Activated T-cell treated with anti-CD3 and anti-CD28 coated beads, Interleukin-2, amount 50 U/mL, for 24 hours (primary cell): ENCODE measurements around the gene ANK3.

Source experiments
- DNase-seq: peaks from one replicate; pipeline ENCODE4 v3.0.0-alpha.2; 2020
- H3K27ac Mint-ChIP-seq: 2 replicates; pipeline ENCODE4 v1.8.0; 2020; ENCODE audit warnings: mild to moderate bottlenecking, mixed read lengths
- H3K27me3 Mint-ChIP-seq: 2 replicates; pipeline ENCODE4 v1.8.0; 2020; ENCODE audit warnings: mixed read lengths
- H3K36me3 Mint-ChIP-seq: 2 replicates; pipeline ENCODE4 v1.8.0; 2020; ENCODE audit warnings: low read depth, mixed read lengths
- H3K4me1 Mint-ChIP-seq: 2 replicates; pipeline ENCODE4 v1.8.0; 2020; ENCODE audit warnings: low read depth, mixed read lengths
- H3K4me3 Mint-ChIP-seq: 2 replicates; pipeline ENCODE4 v1.8.0; 2020; ENCODE audit warnings: mild to moderate bottlenecking, moderate library complexity, mixed read lengths
- H3K9me3 Mint-ChIP-seq: 2 replicates; pipeline ENCODE4 v1.8.0; 2020; ENCODE audit warnings: mixed read lengths

The ANK3 gene

DNA sequence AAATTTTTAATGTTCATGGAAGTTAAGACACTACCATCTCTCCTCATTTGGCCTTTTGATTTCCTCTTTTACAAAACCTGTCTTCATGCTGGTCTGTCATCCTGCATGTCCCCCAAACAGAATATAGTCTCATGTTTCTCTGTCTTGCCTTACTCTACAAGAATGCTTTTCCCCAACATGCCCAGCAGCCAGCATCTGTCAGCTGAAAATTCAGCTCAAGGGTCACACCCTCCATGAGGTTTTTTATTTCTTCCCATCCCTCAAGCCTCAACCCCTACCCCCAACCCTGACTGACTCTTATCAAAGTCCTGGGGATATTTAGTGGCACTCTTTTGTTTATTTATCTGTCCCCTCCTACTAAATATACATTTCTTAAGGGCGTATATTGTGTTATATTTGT is 202.0 kb downstream of the ANK3 start:
- H3K4me1 Mint-ChIP-seq, result no peaks in the 10 kb centered on the region
- H3K27me3 Mint-ChIP-seq, result no peaks in the 10 kb centered on the region
- H3K4me3 Mint-ChIP-seq, result no peak overlapping the region
- H3K27ac Mint-ChIP-seq, result no peak overlapping the region
- H3K36me3 Mint-ChIP-seq, result peaks cover 66% of the 10 kb centered on the region
- no peak for DNase-seq
- no peaks in the 10 kb centered on the region for H3K9me3 Mint-ChIP-seq

DNA sequence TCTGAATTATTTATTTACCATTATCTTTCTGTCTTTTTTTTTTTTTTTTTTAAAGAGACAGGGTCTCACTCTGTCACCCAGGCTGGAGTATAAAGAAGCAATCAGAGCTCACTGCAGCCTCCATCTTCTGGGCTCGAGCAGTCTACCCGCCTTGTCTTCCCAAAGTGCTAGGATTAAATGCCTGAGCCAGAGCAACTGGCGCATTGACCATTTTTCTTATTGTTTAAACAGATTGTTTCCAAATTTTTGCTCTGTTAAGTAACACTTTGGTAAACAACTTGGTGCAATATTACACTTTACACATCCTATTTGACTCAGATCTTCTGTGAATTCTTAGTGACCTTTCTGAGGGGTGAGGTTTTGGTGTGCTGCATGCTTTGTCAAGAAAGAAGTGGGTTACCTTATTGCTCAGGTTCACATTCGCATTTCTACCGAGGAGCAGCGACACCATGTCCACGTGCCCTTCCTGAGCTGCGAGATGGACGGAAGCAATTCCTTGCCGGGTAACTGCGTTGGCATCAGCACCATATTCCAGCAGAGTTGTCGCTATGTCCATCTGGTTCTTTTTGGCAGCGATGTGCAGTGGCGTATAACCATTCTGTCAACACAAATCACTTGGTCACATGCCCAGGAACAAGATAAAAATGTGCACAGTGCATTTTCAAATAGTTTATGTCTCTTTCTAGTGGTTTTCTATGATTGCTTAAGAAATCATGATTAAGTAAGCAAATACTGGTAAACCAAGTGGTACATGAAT is 203.2 kb downstream of the ANK3 start:
- no peak for DNase-seq
- Mint-ChIP-seq H3K36me3 (peaks cover 72% of the 10 kb centered on the region), H3K4me3 (no peak overlapping the region), H3K9me3 (no peaks in the 10 kb centered on the region), H3K4me1 (no peaks in the 10 kb centered on the region), H3K27ac (no peak overlapping the region), H3K27me3 (no peaks in the 10 kb centered on the region)

DNA sequence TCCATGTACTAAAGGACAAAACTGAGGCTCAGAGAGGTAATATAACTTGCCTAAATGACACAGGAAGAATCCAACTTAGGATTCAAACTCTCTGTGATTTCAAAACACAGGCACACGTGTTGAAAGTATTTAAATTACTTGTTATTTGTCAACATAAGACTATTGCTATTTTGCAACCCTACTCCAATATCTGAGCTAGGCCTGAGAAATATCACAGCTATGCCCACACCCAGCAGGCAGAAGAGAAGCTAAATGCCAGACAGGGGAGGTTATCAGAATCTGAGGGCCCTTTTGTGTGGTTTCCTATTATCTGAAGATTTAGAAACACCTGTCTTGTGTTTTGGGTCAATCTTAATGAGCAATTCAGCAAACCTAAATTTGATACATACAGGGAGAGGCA is 204.3 kb downstream of the ANK3 start:
- no peak for DNase-seq
- no peaks in the 10 kb centered on the region for H3K4me1 Mint-ChIP-seq
- no peak overlapping the region for H3K27ac Mint-ChIP-seq
- no peaks in the 10 kb centered on the region for H3K9me3 Mint-ChIP-seq
- H3K27me3 Mint-ChIP-seq, result no peaks in the 10 kb centered on the region
- peaks cover 71% of the 10 kb centered on the region for H3K36me3 Mint-ChIP-seq
- no peak overlapping the region for H3K4me3 Mint-ChIP-seq

DNA sequence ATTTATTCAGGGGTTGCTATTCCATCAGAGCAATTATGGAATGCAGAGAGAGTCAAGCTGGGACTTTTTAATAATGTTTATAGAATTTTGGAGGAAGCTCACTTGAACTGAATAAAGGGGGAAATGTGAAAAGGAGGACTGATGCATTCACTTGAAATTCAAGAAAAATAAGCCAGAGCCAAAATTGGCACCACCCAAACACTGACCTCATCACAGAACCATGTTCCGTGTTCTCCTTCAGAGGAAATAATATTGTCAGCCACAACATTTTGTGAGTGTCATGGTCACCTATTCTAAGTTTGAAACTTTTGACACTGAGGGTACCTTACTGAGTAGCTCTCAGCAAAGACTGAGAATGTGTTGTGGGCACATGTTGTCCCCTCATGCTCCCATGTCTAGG is 207.0 kb downstream of the ANK3 start:
- peaks cover 76% of the 10 kb centered on the region for H3K36me3 Mint-ChIP-seq
- H3K4me1 Mint-ChIP-seq, result no peaks in the 10 kb centered on the region
- H3K9me3 Mint-ChIP-seq, result no peaks in the 10 kb centered on the region
- H3K27ac Mint-ChIP-seq, result no peak overlapping the region
- H3K27me3 Mint-ChIP-seq, result no peaks in the 10 kb centered on the region
- no peak overlapping the region for H3K4me3 Mint-ChIP-seq
- no peak for DNase-seq

DNA sequence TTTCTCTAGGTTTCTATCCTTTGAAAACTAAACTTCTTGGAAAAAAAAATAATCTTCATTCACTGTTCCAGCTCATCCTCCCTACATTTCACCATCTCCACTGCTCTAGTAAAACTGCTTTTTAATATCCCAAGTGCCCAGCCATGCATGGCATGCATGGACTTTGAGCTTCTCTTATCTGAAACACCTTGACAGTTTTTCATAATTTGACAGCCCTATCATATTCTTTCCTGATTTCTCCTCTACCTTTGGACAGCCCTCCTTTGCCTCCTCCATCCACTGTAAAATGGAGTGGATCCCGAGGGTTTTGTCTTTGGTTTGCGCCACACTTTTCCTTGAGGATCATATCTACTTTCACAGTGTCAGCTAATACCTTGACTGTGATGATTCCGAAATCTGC is 212.8 kb downstream of the ANK3 start:
- no peak for DNase-seq
- H3K27me3 Mint-ChIP-seq, result no peaks in the 10 kb centered on the region
- H3K4me1 Mint-ChIP-seq, result no peaks in the 10 kb centered on the region
- peaks cover 70% of the 10 kb centered on the region for H3K36me3 Mint-ChIP-seq
- H3K9me3 Mint-ChIP-seq, result no peaks in the 10 kb centered on the region
- no peak overlapping the region for H3K27ac Mint-ChIP-seq
- H3K4me3 Mint-ChIP-seq, result no peak overlapping the region

DNA sequence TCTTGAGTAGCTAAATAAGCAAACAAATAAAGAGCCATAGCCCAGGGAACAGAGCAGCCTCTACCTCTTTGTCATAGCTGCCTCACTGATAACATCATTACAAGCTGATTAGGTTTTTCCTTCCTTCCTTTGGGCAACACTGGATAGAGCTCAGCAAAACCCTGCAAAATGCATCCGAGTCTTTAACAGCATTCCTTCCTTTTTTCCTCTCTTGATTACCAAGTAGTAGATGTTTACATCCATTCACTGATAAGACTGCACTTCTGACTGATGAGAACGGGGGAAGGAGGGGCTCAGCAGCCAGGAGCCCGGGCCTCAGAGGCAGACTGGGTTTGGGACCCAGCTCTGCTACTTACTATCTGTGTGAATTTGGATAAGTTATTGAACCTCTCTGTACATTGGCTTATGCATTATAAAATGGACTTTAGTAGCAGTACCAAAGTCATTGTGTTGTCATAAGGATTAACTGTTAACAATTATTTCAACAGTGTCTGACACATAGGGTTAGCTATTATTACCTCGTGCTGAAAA is 214.2 kb downstream of the ANK3 start:
- no peak overlapping the region for H3K27ac Mint-ChIP-seq
- H3K27me3 Mint-ChIP-seq, result no peaks in the 10 kb centered on the region
- H3K4me1 Mint-ChIP-seq, result no peaks in the 10 kb centered on the region
- H3K9me3 Mint-ChIP-seq, result no peaks in the 10 kb centered on the region
- H3K4me3 Mint-ChIP-seq, result no peak overlapping the region
- peaks cover 68% of the 10 kb centered on the region for H3K36me3 Mint-ChIP-seq
- DNase-seq, result no peak

DNA sequence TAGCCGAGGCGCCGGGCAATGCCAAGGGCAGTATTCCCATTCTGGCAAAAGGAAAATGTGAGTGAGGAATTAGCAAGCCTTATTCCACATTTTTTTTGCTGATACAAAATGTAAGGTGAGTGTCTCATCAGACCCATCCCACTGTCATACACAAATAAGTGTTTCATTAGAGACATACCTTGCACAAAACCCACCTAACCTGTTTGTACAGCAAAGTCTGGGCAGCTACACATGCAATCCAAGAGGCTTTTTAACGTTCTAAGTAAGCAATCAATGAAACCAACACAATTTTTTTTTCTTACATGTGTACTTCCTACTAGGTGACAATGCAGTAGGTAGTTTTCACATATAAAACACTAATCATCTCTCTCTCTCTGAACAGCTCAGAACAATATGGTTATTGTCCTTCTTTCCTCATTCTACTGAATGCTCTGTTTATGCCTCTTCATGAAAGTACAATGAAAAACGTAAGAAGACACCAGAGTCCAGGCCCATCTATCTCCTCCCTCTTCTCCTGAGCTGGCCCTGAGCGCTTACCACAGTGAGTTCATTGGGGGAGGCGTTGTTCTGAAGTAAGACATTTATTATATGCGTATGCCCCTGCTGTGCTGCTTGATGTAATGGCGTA is 217.2 kb downstream of the ANK3 start:
- DNase-seq, result no peak
- H3K36me3 Mint-ChIP-seq, result peaks cover 69% of the 10 kb centered on the region
- H3K9me3 Mint-ChIP-seq, result no peaks in the 10 kb centered on the region
- no peaks in the 10 kb centered on the region for H3K4me1 Mint-ChIP-seq
- H3K4me3 Mint-ChIP-seq, result no peak overlapping the region
- no peaks in the 10 kb centered on the region for H3K27me3 Mint-ChIP-seq
- H3K27ac Mint-ChIP-seq, result no peak overlapping the region

DNA sequence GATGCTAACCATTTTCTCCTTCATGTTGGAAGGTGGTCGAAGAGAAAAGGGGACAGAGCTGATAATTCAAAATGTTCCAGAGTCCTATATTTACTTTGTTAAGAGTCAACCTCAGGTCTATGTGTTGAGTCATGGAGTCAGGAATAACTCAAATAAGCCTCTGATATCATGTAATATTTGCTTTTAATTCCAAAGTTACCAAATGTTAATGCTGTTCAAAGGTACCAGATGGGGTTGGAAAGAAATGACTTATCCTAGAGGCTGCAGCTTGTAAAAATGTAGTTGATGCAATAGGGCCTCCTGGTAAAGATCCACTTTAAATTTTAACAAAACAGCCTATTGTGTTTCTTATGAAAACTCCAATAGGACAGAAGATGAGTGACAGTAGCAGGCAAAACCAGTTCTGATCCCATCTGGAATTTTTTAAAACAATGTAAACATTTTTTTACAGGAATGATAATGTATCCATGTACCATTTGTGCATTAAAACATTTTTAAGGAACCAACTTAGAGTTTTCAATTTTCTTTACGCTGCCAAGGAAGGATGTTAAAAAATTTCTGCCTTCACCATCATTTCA is 218.2 kb downstream of the ANK3 start:
- no peak for DNase-seq
- Mint-ChIP-seq H3K9me3 (no peaks in the 10 kb centered on the region), H3K27ac (no peak overlapping the region), H3K4me3 (no peak overlapping the region), H3K36me3 (peaks cover 70% of the 10 kb centered on the region), H3K27me3 (no peaks in the 10 kb centered on the region), H3K4me1 (no peaks in the 10 kb centered on the region)

DNA sequence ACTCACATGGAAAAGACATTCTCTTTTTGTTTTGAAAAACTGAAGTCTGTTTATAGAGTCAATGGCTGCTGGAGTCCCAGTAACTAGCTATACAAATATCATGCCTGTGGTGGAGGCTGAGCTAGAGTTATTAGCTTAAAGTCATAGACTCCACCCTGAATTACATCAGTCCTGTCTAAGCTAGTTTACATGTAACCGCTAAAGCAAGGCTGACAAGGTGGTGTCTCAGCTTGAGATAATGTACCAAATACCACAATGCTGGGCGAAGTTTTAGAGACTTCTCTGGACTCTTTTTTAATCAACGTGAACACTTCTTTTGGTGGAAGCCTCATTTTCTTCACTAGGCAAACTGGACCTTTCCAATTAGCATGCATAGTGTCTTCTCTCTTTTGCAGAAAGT is 219.4 kb downstream of the ANK3 start:
- DNase-seq, result no peak
- H3K9me3 Mint-ChIP-seq, result no peaks in the 10 kb centered on the region
- peaks cover 72% of the 10 kb centered on the region for H3K36me3 Mint-ChIP-seq
- H3K27me3 Mint-ChIP-seq, result no peaks in the 10 kb centered on the region
- no peak overlapping the region for H3K4me3 Mint-ChIP-seq
- H3K27ac Mint-ChIP-seq, result no peak overlapping the region
- H3K4me1 Mint-ChIP-seq, result no peaks in the 10 kb centered on the region

DNA sequence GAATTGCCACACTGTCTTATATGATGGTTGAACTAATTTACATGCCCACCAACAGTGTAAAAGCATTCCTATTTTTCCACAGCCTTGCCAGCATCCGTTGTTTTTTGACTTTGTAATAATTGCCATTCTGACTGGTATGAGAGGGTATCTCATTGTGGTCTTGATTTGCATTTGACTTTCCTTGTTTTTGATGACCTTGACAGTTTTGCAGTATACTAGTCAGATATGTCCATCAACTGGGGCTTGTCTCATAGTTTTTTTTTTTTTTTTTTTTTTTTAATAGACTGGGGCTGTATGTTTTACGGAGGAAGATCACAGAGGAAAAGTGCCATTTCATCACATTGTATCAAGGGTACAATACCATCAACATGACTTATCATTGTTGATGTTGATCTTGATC is 220.6 kb downstream of the ANK3 start:
- Mint-ChIP-seq H3K36me3 (peaks cover 79% of the 10 kb centered on the region), H3K27ac (no peak overlapping the region)

DNA sequence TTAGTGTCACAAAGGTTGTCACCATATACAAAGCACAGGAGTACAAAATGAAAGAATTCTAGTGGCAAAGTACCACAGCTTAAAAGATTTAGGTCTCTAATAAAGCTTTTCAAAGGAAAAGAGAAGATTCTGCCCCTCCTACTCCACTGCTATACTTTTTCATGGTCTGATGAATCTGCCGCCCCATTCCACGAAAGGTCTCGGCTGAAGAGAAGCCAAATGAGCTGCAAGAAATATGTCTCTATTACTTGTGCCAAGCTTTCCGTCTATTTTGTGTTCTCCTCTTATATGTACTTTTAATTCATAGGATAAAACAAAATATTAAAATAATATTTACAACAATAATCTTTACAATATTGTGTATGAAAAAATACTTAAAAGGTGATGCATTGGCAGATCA is 222.6 kb downstream of the ANK3 start:
- H3K4me1 Mint-ChIP-seq, result no peaks in the 10 kb centered on the region
- no peak for DNase-seq
- no peaks in the 10 kb centered on the region for H3K9me3 Mint-ChIP-seq
- H3K27ac Mint-ChIP-seq, result no peak overlapping the region
- H3K4me3 Mint-ChIP-seq, result no peak overlapping the region
- no peaks in the 10 kb centered on the region for H3K27me3 Mint-ChIP-seq
- H3K36me3 Mint-ChIP-seq, result peaks cover 79% of the 10 kb centered on the region

More for the DNA sequence above, 220.6 kb downstream of the ANK3 start:
- no peaks in the 10 kb centered on the region for H3K9me3 Mint-ChIP-seq
- H3K27me3 Mint-ChIP-seq, result no peaks in the 10 kb centered on the region
- no peak for DNase-seq
- no peak overlapping the region for H3K4me3 Mint-ChIP-seq
- H3K4me1 Mint-ChIP-seq, result no peaks in the 10 kb centered on the region

DNA sequence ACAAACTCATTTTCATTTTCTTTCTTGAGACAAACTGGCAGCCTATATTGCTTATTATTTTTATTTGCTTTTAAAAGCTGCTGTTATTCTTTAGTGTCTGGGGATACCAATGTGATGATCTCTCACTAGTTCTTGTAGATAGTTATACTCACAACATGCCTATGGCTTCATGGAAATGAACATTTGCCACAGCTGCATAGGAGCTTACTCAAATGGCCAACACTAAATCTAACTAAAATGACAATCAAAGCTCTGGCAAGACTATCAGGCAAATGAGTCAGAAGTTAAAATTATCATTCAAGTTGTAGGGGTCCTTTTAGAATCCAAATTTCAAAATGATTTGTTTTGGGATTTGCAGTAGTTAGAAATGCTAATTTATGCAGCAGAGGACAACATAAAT is 225.9 kb downstream of the ANK3 start:
- DNase-seq, result no peak
- peaks cover 65% of the 10 kb centered on the region for H3K36me3 Mint-ChIP-seq
- H3K4me1 Mint-ChIP-seq, result no peaks in the 10 kb centered on the region
- peaks cover 3% of the 10 kb centered on the region for H3K9me3 Mint-ChIP-seq
- H3K27me3 Mint-ChIP-seq, result no peaks in the 10 kb centered on the region
- no peak overlapping the region for H3K4me3 Mint-ChIP-seq
- no peak overlapping the region for H3K27ac Mint-ChIP-seq

DNA sequence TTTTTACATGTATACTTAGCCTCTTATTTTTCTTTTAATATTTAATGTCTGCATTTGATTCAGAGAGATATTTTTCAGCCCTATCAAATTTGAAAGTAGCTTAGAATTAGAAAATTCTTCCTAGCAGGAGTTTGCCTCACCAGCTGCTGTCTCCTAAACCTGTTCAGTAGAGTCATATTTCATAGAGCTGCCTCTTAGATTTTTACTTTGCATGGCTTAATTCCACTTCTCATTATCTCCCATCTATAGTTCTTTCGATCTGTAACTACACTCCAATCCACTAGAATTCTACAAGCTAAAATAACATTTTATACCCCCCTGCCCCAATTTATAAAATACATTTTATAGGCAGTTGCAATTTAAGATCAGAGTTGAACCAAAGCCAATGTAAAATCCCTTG is 227.0 kb downstream of the ANK3 start:
- Mint-ChIP-seq H3K4me1 (no peaks in the 10 kb centered on the region), H3K27me3 (no peaks in the 10 kb centered on the region), H3K4me3 (no peak overlapping the region), H3K36me3 (peaks cover 66% of the 10 kb centered on the region), H3K9me3 (peaks cover 3% of the 10 kb centered on the region), H3K27ac (no peak overlapping the region)
- DNase-seq, result no peak

DNA sequence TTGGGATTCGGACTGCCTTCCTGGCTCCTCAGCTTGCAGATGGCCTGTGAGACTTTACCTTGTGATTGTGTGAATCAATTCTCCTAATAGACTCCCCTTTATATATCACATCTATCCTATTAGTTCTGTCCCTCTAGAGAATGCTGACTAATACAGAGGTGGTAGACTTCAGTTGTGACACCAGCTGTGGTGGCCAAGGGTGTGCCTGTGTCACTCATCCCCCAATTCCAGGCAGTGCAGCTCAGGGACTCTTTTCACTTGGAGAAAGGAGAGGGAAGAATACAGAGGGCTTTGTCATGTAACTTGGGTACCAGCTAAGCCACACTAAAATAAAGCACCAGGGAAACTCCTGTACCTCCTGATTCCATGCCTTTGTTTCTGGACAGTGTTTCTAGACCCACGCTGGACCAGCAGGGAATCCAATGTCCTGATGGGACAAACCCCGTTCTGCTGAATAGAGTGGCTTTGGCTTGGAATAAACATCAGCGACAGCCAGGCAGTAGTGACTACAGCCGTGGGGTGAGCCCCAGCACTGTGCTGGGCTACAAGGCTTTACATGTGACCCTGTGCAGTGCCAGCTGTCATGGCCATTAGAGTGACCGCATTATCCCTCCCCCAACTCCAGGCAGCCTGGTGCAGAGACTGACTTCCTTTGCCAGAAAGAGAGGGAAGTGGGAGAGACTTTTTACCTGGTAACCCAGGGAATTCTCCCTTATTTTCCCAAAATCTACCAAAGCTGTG is 233.6 kb downstream of the ANK3 start:
- Mint-ChIP-seq H3K9me3 (peaks cover 5% of the 10 kb centered on the region), H3K36me3 (peaks cover 55% of the 10 kb centered on the region), H3K27me3 (no peaks in the 10 kb centered on the region), H3K4me1 (no peaks in the 10 kb centered on the region), H3K4me3 (no peak overlapping the region), H3K27ac (no peak overlapping the region)
- DNase-seq, result no peak
